ENCODE data around the gene ZDBF2.

Gene ZDBF2

DNA sequence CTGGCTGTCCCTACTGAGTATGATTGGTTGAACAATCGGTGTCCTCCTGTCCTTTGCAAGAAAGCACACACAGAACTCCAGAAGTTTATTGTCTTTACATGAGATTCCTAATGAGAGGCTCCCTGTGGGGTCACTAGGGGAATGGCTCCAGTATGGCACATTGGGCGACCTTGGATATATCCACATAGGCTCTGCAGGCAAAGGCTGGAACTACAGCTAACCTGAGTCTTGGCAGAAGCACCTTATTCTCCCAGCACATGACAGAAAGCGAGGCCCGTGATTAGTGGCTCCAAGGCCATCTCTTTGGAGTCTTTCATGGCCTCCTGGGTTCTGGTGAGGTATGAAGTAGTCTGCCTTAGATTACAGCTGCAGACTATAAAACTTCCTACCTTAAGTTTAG lies 49.0 kb downstream of the ZDBF2 start:
- TF ChIP-seq, protein P1, sequence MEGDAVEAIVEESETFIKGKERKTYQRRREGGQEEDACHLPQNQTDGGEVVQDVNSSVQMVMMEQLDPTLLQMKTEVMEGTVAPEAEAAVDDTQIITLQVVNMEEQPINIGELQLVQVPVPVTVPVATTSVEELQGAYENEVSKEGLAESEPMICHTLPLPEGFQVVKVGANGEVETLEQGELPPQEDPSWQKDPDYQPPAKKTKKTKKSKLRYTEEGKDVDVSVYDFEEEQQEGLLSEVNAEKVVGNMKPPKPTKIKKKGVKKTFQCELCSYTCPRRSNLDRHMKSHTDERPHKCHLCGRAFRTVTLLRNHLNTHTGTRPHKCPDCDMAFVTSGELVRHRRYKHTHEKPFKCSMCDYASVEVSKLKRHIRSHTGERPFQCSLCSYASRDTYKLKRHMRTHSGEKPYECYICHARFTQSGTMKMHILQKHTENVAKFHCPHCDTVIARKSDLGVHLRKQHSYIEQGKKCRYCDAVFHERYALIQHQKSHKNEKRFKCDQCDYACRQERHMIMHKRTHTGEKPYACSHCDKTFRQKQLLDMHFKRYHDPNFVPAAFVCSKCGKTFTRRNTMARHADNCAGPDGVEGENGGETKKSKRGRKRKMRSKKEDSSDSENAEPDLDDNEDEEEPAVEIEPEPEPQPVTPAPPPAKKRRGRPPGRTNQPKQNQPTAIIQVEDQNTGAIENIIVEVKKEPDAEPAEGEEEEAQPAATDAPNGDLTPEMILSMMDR (IDR thresholded peaks at IDR 0.05; ENCODE audit: low read depth, low read length, missing control alignments): no peak
- H3K4me3 ChIP-seq (ENCODE audit: low read depth, low read length): no peak overlapping the region
- DNase-seq (ENCODE audit: low read depth): no peak

DNA sequence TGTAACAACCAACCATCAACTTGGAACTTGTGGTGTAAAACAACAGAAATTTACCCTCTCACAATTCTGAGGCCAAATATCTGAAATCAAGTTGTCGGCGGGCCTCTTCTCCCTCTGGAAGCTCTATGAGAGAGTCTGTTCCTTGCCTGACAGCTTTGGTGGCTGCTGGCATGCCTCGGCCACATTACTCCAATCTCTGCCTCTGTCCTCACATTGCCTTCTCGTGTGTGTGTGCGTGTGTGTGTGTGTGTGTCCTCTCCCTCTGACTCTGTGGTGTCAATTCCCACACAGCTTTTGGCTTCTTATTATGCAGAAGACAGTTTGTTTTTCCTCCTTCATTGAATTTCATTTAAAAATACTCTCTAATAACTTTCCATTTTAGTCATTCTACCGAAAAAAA lies 50.4 kb downstream of the ZDBF2 start:
- H3K4me3 ChIP-seq (ENCODE audit: low read depth, low read length): no peak overlapping the region
- TF ChIP-seq, protein P1 (IDR thresholded peaks at IDR 0.05; ENCODE audit: low read depth, low read length, missing control alignments): no peak

DNA sequence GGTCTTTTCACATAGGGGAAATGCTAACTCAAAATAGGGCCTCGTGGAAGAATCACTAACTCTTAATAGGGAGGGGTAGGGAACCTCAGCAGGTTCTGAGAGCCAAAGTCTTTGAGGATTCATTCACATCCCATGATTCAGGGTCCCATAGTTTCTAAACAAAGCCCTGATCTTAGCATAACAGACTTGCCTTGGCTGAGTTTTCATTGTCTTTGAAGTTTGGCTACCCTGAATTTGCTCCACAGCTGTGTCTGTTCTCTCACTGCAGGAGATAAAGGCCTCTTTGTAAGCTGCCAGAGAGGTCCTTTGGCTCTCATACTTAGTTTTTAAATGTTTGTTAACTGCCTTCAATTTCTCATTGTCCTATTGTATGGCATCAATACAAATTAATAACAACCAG lies 54.5 kb downstream of the ZDBF2 start:
- no peak overlapping the region for H3K4me3 ChIP-seq (ENCODE audit: low read depth, low read length)
- TF ChIP-seq, protein P1 (IDR thresholded peaks at IDR 0.05; ENCODE audit: low read depth, low read length, missing control alignments): no peak
- no peak for DNase-seq (ENCODE audit: low read depth)

More for the DNA sequence above, 50.4 kb downstream of the ZDBF2 start:
- no peak for DNase-seq (ENCODE audit: low read depth)

DNA sequence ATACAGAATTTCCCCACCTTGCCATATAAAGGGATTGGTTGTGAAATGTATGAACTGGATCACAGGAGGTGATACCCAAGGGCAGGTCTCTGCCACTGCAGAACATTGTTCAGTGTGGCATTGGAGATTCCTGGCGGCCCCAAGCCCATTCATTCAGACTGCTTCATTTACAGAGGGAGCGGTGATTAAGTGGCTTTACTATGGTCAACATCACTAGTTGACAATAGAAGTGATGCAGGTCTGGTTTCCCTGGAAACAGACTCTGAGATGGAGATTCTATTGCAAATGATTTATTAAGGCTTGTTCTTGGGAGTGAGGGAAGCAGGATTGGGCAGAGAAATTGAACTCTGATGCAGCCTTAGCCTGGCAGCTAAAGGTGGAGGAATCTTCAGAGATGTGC lies 62.4 kb downstream of the ZDBF2 start:
- DNase-seq (ENCODE audit: low read depth): no peak
- no peak overlapping the region for H3K4me3 ChIP-seq (ENCODE audit: low read depth, low read length)
- TF ChIP-seq, protein P1 (IDR thresholded peaks at IDR 0.05; ENCODE audit: low read depth, low read length, missing control alignments): no peak

DNA sequence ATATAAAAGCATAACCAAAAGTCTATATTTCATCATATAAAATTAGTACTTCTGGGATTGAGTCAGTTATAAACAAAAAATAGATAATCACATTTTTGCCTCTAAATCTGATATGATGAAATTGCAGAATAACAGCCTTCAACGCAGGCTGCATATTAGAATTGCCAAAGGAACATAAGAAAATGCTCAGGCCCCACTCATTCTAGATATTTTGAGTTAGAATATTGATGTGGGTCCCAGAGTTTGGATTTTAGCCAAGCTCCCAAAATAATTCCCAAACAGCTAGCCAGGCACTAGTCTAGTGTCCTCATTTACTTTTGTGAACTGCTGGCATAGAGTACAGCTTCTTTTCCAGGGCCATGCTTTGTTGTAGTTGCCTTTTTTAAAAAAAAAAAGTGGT lies 63.5 kb downstream of the ZDBF2 start:
- no peak overlapping the region for H3K4me3 ChIP-seq (ENCODE audit: low read depth, low read length)
- TF ChIP-seq, protein P1 (IDR thresholded peaks at IDR 0.05; ENCODE audit: low read depth, low read length, missing control alignments): no peak
- DNase-seq (ENCODE audit: low read depth): no peak

DNA sequence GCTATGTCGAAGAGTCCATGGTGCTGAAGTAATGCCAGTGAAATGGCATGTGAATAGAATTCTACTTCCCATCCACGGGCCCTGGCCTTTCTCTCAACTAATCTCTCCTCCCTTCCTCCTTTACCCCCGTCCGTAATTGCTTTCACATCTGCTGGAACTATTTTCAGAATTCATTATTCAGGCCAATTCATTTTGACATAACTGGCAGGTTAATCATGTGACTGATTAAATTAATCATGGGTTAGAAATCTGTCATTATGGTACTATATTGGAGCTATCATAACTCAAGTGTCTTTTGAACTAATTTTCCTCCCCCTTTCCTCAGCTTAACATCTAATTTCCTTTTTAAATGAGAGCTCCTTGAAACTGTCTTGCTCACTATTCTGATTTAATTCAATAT lies 66.9 kb downstream of the ZDBF2 start:
- no peak overlapping the region for H3K4me3 ChIP-seq (ENCODE audit: low read depth, low read length)
- TF ChIP-seq, protein P1 (IDR thresholded peaks at IDR 0.05; ENCODE audit: low read depth, low read length, missing control alignments): no peak
- DNase-seq (ENCODE audit: low read depth): no peak

DNA sequence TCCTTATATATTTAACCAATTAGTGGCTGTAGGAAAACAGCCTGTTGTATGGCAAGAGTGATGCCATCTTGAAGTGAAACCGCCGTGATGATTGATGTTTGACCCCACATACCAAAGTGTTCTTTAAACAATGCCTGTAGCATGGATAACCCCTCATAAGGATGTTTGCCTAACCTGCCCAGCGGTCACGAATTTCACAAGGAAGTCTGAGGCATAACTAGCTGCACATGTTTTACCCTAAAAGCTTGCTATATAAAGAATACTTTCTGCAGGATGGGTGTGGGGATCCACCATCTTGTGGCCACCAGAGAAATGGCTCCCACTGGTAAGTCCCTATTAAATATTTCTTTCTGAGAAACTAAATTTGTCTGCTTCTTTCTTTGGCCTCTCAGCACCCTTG lies 68.7 kb downstream of the ZDBF2 start:
- H3K4me3 ChIP-seq (ENCODE audit: low read depth, low read length): no peak overlapping the region
- no peak for DNase-seq (ENCODE audit: low read depth)
- TF ChIP-seq, protein P1 (IDR thresholded peaks at IDR 0.05; ENCODE audit: low read depth, low read length, missing control alignments): no peak
